ENCODE measurements around the gene PPIF.

DNA sequence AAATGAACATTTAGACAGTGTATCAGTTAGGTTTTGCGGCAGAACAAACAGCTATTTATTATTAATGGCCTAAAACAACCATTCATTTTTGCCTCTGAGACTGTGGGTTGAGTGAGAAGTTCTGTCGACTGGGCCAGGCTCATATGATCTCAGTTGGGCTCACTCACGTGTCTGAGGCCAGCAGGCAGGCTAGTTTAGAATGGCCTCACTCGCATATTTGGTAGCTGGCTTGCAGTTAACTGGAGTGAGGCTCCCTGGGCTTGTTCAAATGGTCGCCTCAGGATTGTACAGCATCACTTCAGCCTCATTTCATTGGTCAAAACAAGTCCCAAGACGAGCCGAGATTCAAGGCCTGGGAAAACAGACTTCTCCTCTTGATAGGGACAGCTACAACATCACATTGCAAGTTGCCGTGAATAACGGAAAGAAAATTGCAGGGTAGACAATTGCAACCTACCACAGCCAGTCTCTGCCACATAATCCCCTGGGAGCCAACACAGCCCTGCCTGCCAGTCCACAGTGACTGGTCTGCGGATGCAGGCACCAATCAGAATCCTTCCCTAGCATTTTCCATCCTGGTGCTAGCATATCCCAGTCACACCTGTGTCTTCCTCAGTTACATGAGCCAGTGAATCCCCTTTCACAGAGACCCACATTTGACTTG is 23.1 kb upstream of the PPIF start:
- TF ChIP-seq GATA2 (IDR thresholded peaks at IDR 0.05; ENCODE audit: low read depth, low read length) (no peak), GATA3 (IDR thresholded peaks at IDR 0.05; ENCODE audit: low read depth, low read length) (no peak)
